Retinal pigment epithelial cell (primary cell): ENCODE measurements around the gene CCDC195.

Experiments
- DNase-seq: peaks from one replicate; pipeline ENCODE4 v3.0.0-alpha.2; 2010; ENCODE audit warnings: low read depth
- H3K4me3 ChIP-seq: 2 replicates; pipeline ENCODE4 v1.5.1; 2011; ENCODE audit warnings: mild to moderate bottlenecking, low read length, control low read depth, moderate library complexity
- CTCF ChIP-seq: conservative IDR thresholded peaks from 2 replicates; pipeline ENCODE4 v1.5.1; 2011; ENCODE audit warnings: low read depth, low read length, control low read depth, inconsistent platforms

Gene CCDC195

GRCh38 chr2:224747765-224748164 lies 31.6 kb upstream of the CCDC195 start:
- DNase-seq: no peak
- TF ChIP-seq CTCF: no peak
- H3K4me3 ChIP-seq: no peak overlapping the region

GRCh38 chr2:224736227-224736626 lies 20.1 kb upstream of the CCDC195 start:
- TF ChIP-seq CTCF: no peak
- H3K4me3 ChIP-seq: no peak overlapping the region
- DNase-seq: no peak

- H3K4me3 ChIP-seq: no peak overlapping the region
- TF ChIP-seq CTCF: no peak
- no peak for DNase-seq
Measured at GRCh38 chr2:224734949-224735348, 18.8 kb upstream of the CCDC195 start.

GRCh38 chr2:224731665-224732064 lies 15.5 kb upstream of the CCDC195 start:
- DNase-seq: no peak
- no peak overlapping the region for H3K4me3 ChIP-seq
- no peak for TF ChIP-seq CTCF

- DNase-seq: no peak
- no peak for TF ChIP-seq CTCF
Measured at GRCh38 chr2:224729435-224729834, 13.3 kb upstream of the CCDC195 start.

GRCh38 chr2:224724331-224724730 lies 8.2 kb upstream of the CCDC195 start:
- no peak overlapping the region for H3K4me3 ChIP-seq
- DNase-seq: no peak
- TF ChIP-seq CTCF: no peak

More at GRCh38 chr2:224729435-224729834, 13.3 kb upstream of the CCDC195 start:
- no peak overlapping the region for H3K4me3 ChIP-seq

- H3K4me3 ChIP-seq: no peak overlapping the region
- TF ChIP-seq CTCF: no peak
- DNase-seq: no peak
Measured at GRCh38 chr2:224723586-224724217, 7.5 kb upstream of the CCDC195 start.
